ENCODE data around the gene UBE4B.

DNA sequence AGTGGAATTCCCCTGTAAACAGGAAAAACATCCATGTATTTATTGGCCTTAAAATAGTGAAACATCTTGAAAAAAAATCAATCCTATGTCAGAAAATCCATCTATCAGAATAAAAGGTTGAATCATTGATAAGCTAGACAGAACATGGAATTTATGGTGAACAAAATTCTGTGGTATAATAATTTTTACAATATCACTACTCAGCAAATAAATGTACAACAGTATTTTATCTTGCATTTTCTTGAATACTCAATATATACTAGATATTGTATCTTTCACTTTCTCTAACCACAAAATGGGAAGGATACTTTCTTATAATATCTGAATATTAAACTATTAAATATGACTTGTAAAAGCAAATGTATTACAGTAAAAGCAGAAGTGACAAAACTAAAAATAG lies 5.7 kb upstream of the UBE4B start:
- TF ChIP-seq, protein P1, sequence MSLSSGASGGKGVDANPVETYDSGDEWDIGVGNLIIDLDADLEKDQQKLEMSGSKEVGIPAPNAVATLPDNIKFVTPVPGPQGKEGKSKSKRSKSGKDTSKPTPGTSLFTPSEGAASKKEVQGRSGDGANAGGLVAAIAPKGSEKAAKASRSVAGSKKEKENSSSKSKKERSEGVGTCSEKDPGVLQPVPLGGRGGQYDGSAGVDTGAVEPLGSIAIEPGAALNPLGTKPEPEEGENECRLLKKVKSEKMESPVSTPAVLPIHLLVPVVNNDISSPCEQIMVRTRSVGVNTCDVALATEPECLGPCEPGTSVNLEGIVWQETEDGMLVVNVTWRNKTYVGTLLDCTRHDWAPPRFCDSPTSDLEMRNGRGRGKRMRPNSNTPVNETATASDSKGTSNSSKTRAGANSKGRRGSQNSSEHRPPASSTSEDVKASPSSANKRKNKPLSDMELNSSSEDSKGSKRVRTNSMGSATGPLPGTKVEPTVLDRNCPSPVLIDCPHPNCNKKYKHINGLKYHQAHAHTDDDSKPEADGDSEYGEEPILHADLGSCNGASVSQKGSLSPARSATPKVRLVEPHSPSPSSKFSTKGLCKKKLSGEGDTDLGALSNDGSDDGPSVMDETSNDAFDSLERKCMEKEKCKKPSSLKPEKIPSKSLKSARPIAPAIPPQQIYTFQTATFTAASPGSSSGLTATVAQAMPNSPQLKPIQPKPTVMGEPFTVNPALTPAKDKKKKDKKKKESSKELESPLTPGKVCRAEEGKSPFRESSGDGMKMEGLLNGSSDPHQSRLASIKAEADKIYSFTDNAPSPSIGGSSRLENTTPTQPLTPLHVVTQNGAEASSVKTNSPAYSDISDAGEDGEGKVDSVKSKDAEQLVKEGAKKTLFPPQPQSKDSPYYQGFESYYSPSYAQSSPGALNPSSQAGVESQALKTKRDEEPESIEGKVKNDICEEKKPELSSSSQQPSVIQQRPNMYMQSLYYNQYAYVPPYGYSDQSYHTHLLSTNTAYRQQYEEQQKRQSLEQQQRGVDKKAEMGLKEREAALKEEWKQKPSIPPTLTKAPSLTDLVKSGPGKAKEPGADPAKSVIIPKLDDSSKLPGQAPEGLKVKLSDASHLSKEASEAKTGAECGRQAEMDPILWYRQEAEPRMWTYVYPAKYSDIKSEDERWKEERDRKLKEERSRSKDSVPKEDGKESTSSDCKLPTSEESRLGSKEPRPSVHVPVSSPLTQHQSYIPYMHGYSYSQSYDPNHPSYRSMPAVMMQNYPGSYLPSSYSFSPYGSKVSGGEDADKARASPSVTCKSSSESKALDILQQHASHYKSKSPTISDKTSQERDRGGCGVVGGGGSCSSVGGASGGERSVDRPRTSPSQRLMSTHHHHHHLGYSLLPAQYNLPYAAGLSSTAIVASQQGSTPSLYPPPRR (CRISPR knock-in tag; IDR thresholded peaks at IDR 0.05; ENCODE audit: borderline replicate concordance), result no peak
- TF ChIP-seq FOXK2 (conservative IDR thresholded peaks at IDR 0.05 in 1 of 2, IDR thresholded peaks at IDR 0.05 in 1 of 2; ENCODE audit: low read depth in 2 of 2), result no peak
- no peak for TF ChIP-seq CHD2 (IDR thresholded peaks at IDR 0.05; ENCODE audit: low read depth, low read length)
- TF ChIP-seq, protein P2, sequence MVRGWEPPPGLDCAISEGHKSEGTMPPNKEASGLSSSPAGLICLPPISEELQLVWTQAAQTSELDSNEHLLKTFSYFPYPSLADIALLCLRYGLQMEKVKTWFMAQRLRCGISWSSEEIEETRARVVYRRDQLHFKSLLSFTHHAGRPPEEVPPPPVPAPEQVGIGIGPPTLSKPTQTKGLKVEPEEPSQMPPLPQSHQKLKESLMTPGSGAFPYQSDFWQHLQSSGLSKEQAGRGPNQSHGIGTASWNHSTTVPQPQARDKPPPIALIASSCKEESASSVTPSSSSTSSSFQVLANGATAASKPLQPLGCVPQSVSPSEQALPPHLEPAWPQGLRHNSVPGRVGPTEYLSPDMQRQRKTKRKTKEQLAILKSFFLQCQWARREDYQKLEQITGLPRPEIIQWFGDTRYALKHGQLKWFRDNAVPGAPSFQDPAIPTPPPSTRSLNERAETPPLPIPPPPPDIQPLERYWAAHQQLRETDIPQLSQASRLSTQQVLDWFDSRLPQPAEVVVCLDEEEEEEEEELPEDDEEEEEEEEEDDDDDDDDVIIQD (CRISPR knock-in tag; IDR thresholded peaks at IDR 0.05), result no peak
- TF ChIP-seq, protein P3, sequence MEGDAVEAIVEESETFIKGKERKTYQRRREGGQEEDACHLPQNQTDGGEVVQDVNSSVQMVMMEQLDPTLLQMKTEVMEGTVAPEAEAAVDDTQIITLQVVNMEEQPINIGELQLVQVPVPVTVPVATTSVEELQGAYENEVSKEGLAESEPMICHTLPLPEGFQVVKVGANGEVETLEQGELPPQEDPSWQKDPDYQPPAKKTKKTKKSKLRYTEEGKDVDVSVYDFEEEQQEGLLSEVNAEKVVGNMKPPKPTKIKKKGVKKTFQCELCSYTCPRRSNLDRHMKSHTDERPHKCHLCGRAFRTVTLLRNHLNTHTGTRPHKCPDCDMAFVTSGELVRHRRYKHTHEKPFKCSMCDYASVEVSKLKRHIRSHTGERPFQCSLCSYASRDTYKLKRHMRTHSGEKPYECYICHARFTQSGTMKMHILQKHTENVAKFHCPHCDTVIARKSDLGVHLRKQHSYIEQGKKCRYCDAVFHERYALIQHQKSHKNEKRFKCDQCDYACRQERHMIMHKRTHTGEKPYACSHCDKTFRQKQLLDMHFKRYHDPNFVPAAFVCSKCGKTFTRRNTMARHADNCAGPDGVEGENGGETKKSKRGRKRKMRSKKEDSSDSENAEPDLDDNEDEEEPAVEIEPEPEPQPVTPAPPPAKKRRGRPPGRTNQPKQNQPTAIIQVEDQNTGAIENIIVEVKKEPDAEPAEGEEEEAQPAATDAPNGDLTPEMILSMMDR (IDR thresholded peaks at IDR 0.05 in 2 of 3, conservative IDR thresholded peaks at IDR 0.05 in 1 of 3; ENCODE audit: insufficient read depth in 2 of 3, low read depth in 1 of 3, low read length in 3 of 3), result no peak
- TF ChIP-seq HOXB6 (CRISPR knock-in tag; IDR thresholded peaks at IDR 0.05; ENCODE audit: borderline replicate concordance), result no peak
- TF ChIP-seq RAD21 (CRISPR knock-in tag; conservative IDR thresholded peaks at IDR 0.05 in 1 of 2, IDR thresholded peaks at IDR 0.05 in 1 of 2), result no peak
- no peak for TF ChIP-seq LEF1 (IDR thresholded peaks at IDR 0.05)
- no peak for TF ChIP-seq JUN (IDR thresholded peaks at IDR 0.05; ENCODE audit: borderline replicate concordance, low read depth, low read length)
- no peak for TF ChIP-seq JUN (CRISPR knock-in tag; IDR thresholded peaks at IDR 0.05; ENCODE audit: borderline replicate concordance)
- TF ChIP-seq BMI1 (IDR thresholded peaks at IDR 0.05; ENCODE audit: low read length), result no peak
- no peak for TF ChIP-seq PRPF4 (IDR thresholded peaks at IDR 0.05; ENCODE audit: insufficient read depth, low read depth, low read length, poor library complexity, severe bottlenecking)
- no peak for TF ChIP-seq NRF1 (conservative IDR thresholded peaks at IDR 0.05 in 1 of 2, IDR thresholded peaks at IDR 0.05 in 1 of 2)
- no peak for TF ChIP-seq SP1 (CRISPR knock-in tag; IDR thresholded peaks at IDR 0.05)

Data from K562 (cell line).